Measurements from ENCODE around the gene LCE7A. TPM values are rescaled to one million over a fixed set of nuclear protein-coding genes. Genes with fewer than 3 reads are reported as not detected.
A peak's percentile ranks its signal among the peaks of the same experiment; 100 is the strongest.

LCE7A gene
- polyA plus RNA-seq, 1 donor (not counting 4 experiments of a cell fraction or from before 2014, with no cell fraction given), result not detected

DNA sequence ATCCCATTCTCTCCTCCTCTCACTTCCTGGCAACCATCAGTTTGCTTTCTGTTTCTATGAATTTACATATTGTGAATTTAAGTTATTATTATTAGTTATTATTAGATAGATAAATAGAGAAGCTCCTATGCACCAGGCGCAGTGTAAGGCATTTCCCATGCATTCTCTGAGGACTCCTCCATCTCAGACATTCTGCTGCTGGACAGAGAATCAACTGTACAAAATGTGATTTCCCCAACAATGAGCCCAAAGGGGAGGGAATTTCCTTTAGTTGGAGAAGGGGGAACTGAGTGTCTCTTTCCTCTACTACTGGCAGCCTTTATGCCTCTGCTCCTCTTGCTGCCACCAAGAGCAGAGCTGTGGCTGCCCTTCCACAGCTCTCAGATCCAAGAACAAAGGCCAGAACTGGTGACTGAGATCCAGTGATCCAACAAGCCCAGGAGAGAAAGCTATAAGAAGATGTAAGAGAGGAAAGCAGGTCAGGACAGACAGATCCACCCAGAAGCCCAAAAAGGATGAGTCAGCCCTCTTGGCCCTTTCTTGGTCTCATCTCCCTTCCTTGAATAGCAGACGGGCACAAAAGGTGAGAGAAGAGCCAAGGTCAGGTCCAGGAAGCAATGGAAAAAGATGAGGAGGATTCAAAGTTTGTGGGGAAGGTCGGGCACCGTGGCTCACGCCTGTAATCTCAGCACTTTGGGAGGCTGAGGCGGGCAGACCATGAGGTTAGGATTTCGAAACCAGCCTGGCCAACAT is 45.1 kb downstream of the LCE7A start:
- H3K4me1 ChIP-seq (ENCODE audit: control insufficient read depth, extremely low read depth, insufficient read depth, low read length), result peaks cover 49% of the 10 kb centered on the region
- H2AFZ ChIP-seq (ENCODE audit: control insufficient read depth, low read length), result peak overlapping the region; percentile 1
- dilution Hi-C loops (cut with MboI; ENCODE audit: extremely low pct_ligation_motif_present, low sequenced_read_pairs), result no loop called here
- no peaks in the 10 kb centered on the region for H3K9me3 ChIP-seq (ENCODE audit: control insufficient read depth, low read depth, low read length)
- peak; percentile 55 for FAIRE-seq
- no peaks in the 10 kb centered on the region for H3K9me1 ChIP-seq (ENCODE audit: control insufficient read depth, extremely low read depth, insufficient read depth, low read length)
- H3K27me3 ChIP-seq (ENCODE audit: control insufficient read depth, extremely low read depth, insufficient read depth, low read length), result no peaks in the 10 kb centered on the region
- no peaks in the 10 kb centered on the region for H3K79me2 ChIP-seq (ENCODE audit: control insufficient read depth, insufficient read depth, low read length)
- no peak overlapping the region for H3K4me3 ChIP-seq (ENCODE audit: control insufficient read depth in 2 of 3, extremely low read depth in 1 of 3, insufficient read depth in 2 of 3, low read depth in 1 of 3, low read length in 3 of 3)
- no peak for TF ChIP-seq EZH2 (IDR thresholded peaks at IDR 0.05; ENCODE audit: low read length)
- TF ChIP-seq, protein P1, sequence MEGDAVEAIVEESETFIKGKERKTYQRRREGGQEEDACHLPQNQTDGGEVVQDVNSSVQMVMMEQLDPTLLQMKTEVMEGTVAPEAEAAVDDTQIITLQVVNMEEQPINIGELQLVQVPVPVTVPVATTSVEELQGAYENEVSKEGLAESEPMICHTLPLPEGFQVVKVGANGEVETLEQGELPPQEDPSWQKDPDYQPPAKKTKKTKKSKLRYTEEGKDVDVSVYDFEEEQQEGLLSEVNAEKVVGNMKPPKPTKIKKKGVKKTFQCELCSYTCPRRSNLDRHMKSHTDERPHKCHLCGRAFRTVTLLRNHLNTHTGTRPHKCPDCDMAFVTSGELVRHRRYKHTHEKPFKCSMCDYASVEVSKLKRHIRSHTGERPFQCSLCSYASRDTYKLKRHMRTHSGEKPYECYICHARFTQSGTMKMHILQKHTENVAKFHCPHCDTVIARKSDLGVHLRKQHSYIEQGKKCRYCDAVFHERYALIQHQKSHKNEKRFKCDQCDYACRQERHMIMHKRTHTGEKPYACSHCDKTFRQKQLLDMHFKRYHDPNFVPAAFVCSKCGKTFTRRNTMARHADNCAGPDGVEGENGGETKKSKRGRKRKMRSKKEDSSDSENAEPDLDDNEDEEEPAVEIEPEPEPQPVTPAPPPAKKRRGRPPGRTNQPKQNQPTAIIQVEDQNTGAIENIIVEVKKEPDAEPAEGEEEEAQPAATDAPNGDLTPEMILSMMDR (optimal IDR thresholded peaks at IDR 0.05 in 1 of 3, IDR thresholded peaks at IDR 0.05 in 1 of 3, conservative IDR thresholded peaks at IDR 0.05 in 1 of 3; ENCODE audit: extremely low read depth in 1 of 3, insufficient read depth in 2 of 3, low read length in 3 of 3), result no peak
- DNase-seq (ENCODE audit: low read depth, low spot score), result no peak
- H3K4me2 ChIP-seq (ENCODE audit: control insufficient read depth, extremely low read depth, insufficient read depth, low read depth, low read length), result peak overlapping the region; percentile 41
- no peaks in the 10 kb centered on the region for H4K20me1 ChIP-seq (ENCODE audit: control insufficient read depth, extremely low read depth, insufficient read depth, low read length)
- peak overlapping the region; percentile 71 for H3K9ac ChIP-seq (ENCODE audit: control insufficient read depth, extremely low read depth, insufficient read depth, low read length)
- no peaks in the 10 kb centered on the region for H3K36me3 ChIP-seq (ENCODE audit: control insufficient read depth in 2 of 2, extremely low read depth in 1 of 2, insufficient read depth in 2 of 2, low read length in 2 of 2)
- H3K27ac ChIP-seq (ENCODE audit: control insufficient read depth, insufficient read depth, low read length), result peak overlapping the region; percentile 92

DNA sequence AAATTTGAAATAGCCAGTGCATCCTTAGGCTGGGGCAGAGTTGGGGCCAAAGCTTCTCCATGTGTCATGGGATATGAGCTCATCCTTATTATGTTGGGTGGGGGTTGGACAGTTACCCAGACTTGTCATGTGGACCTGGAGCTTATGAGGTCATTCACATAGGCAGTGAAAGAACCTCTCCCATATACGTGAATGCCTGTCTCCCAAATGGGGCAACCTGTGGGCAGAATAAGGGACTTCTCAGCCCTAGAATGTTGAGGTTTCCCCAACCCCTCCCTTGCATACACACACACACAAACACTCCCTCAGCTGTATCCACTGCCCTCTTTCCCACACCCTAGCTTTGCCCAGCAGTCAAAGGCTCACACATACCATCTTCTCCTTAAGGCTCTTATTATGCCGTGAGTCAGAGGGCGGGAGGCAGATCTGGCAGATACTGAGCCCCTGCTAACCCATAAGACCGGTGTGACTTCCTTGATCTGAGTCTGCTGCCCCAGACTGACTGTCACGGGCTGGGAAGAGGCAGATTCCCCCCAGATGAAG is 46.3 kb downstream of the LCE7A start:
- TF ChIP-seq, protein P1 (optimal IDR thresholded peaks at IDR 0.05 in 1 of 3, IDR thresholded peaks at IDR 0.05 in 1 of 3, conservative IDR thresholded peaks at IDR 0.05 in 1 of 3; ENCODE audit: extremely low read depth in 1 of 3, insufficient read depth in 2 of 3, low read length in 3 of 3), result no peak
- no peak for TF ChIP-seq EZH2 (IDR thresholded peaks at IDR 0.05; ENCODE audit: low read length)
- no peaks in the 10 kb centered on the region for H3K79me2 ChIP-seq (ENCODE audit: control insufficient read depth, insufficient read depth, low read length)
- H3K9me1 ChIP-seq (ENCODE audit: control insufficient read depth, extremely low read depth, insufficient read depth, low read length), result no peaks in the 10 kb centered on the region
- no peaks in the 10 kb centered on the region for H4K20me1 ChIP-seq (ENCODE audit: control insufficient read depth, extremely low read depth, insufficient read depth, low read length)
- peak overlapping the region in 2 of 3 experiments; percentile 7 to 29 for H3K4me3 ChIP-seq (ENCODE audit: control insufficient read depth in 2 of 3, extremely low read depth in 1 of 3, insufficient read depth in 2 of 3, low read depth in 1 of 3, low read length in 3 of 3)
- H3K36me3 ChIP-seq (ENCODE audit: control insufficient read depth in 2 of 2, extremely low read depth in 1 of 2, insufficient read depth in 2 of 2, low read length in 2 of 2), result no peaks in the 10 kb centered on the region
- FAIRE-seq (peak; percentile 99), DNase-seq (ENCODE audit: low read depth, low spot score) (peak; percentile 97)
- peak overlapping the region; percentile 67 for H2AFZ ChIP-seq (ENCODE audit: control insufficient read depth, low read length)
- H3K9me3 ChIP-seq (ENCODE audit: control insufficient read depth, low read depth, low read length), result no peaks in the 10 kb centered on the region
- peak overlapping the region; percentile 71 for H3K9ac ChIP-seq (ENCODE audit: control insufficient read depth, extremely low read depth, insufficient read depth, low read length)
- H3K27ac ChIP-seq (ENCODE audit: control insufficient read depth, insufficient read depth, low read length), result peak overlapping the region; percentile 92
- no peaks in the 10 kb centered on the region for H3K27me3 ChIP-seq (ENCODE audit: control insufficient read depth, extremely low read depth, insufficient read depth, low read length)
- dilution Hi-C loops (cut with MboI; ENCODE audit: extremely low pct_ligation_motif_present, low sequenced_read_pairs), result no loop called here
- peak overlapping the region; percentile 82 for H3K4me2 ChIP-seq (ENCODE audit: control insufficient read depth, extremely low read depth, insufficient read depth, low read depth, low read length)
- H3K4me1 ChIP-seq (ENCODE audit: control insufficient read depth, extremely low read depth, insufficient read depth, low read length), result peaks cover 49% of the 10 kb centered on the region
